Spleen (tissue), 11 donors: ENCODE measurements around the gene RPP25L. TPM values are rescaled to one million over a fixed set of nuclear protein-coding genes. Genes with fewer than 3 reads are reported as not detected.

Experiments used
- DNase-seq: peaks from one replicate; pipeline ENCODE4 v3.0.0-alpha.2; 2020
- H3K27ac ChIP-seq, 8 donors: fragments of 200-600 bp; sonication (generic) in 7 of 8; 1 replicate in 4 of 8; 2 replicates in 4 of 8; pipeline versions ENCODE4 v1.5.0 to v1.8.0; 2016 to 2021; ENCODE audit warnings: inconsistent platforms in 4 of 8, mild to moderate bottlenecking in 4 of 8, moderate library complexity in 1 of 8
- H3K27me3 ChIP-seq, 7 donors: fragments of 200-600 bp; sonication (generic) in 6 of 7; replicated peaks in 1 of 7; 1 replicate in 4 of 7; 2 replicates in 3 of 7; pipeline versions ENCODE4 v1.5.0 to v1.8.0; 2016 to 2021; ENCODE audit warnings: inconsistent platforms in 3 of 7, mild to moderate bottlenecking in 1 of 7
- H3K36me3 ChIP-seq, 6 donors: fragments of 200-600 bp; sonication (generic) in 5 of 6; 1 replicate in 4 of 6; 2 replicates in 2 of 6; pipeline versions ENCODE4 v1.5.0 to v1.8.0; 2016 to 2021; ENCODE audit warnings: inconsistent platforms in 2 of 6
- H3K4me1 ChIP-seq, 6 donors: fragments of 200-600 bp; sonication (generic) in 5 of 6; 1 replicate in 3 of 6; 2 replicates in 3 of 6; pipeline versions ENCODE4 v1.5.0 to v1.8.0; 2016 to 2021; ENCODE audit warnings: inconsistent platforms in 3 of 6
- H3K4me3 ChIP-seq, 8 donors: fragments of 200-600 bp; sonication (generic) in 7 of 8; 1 replicate in 4 of 8; 2 replicates in 4 of 8; pipeline versions ENCODE4 v1.5.0 to v1.8.0; 2016 to 2021; ENCODE audit warnings: inconsistent platforms in 4 of 8, mild to moderate bottlenecking in 4 of 8, moderate library complexity in 2 of 8
- H3K9me3 ChIP-seq, 8 donors: fragments of 200-600 bp; sonication (generic) in 7 of 8; 1 replicate in 4 of 8; 2 replicates in 4 of 8; pipeline versions ENCODE4 v1.5.0 to v1.8.0; 2016 to 2021; ENCODE audit warnings: inconsistent platforms in 4 of 8
- CTCF ChIP-seq, 11 experiments: fragments of 200-600 bp in 7 of 11; fragments of 450-650 bp in 4 of 11; sonication (generic) in 4 of 11; IDR thresholded peaks in 8 of 11; conservative IDR thresholded peaks in 3 of 11; 1 replicate in 7 of 11; 2 replicates in 4 of 11; pipeline versions ENCODE4 v1.4.0 to v1.8.0; 2016 to 2021; ENCODE audit warnings: antibody characterized with exemption in 11 of 11, inconsistent platforms in 4 of 11, mild to moderate bottlenecking in 1 of 11
- POLR2A ChIP-seq, 3 donors: fragments of 450-650 bp; IDR thresholded peaks; one replicate each; pipeline ENCODE4 v1.5.1; 2017; ENCODE audit warnings: antibody characterized with exemption in 3 of 3, mild to moderate bottlenecking in 1 of 3
- POLR2AphosphoS5 ChIP-seq, 3 donors: sonication (generic); formaldehyde crosslinking; IDR thresholded peaks; one replicate each; pipeline ENCODE4 v1.5.1; 2017; ENCODE audit warnings: antibody characterized with exemption in 3 of 3
- WGBS, 5 donors: extraction: QIAGEN DNeasy Blood & Tissue Kit in 3 of 5; methylation state at CpG; one replicate each; pipeline versions ENCODE4 v1.1.5 to v1.1.7; 2013 to 2018; 5-methylcytosine and 5-hydroxymethylcytosine counted together
- intact Hi-C: fragments of 100-400 bp; cut with DNase I; formaldehyde crosslinking; loops from one replicate; pipeline ENCODE4 v1.15.0; 2023; ENCODE audit warnings: low total_unique reads
- polyA plus RNA-seq, 3 donors: library from polyadenylated mRNA; stranded (reverse); fragments of 200-250 nt; gene quantifications; one replicate each; pipeline ENCODE4 v1.2.1, GENCODE V29; 2013
- small RNA-seq, 4 donors: library from RNA; depleted of rRNA; stranded (forward); fragments of <200 nt; gene quantifications; one replicate each; pipeline ENCODE3, GENCODE V24; 2016
- total RNA-seq, 7 donors: library from RNA; depleted of rRNA in 3 of 7; stranded (reverse); fragments of >200 nt in 3 of 7; fragmentation: NEBNext Ultra II Directional in 4 of 7; extraction: Animal tissue kit (Norgen Biotek cat#: 25700) in 4 of 7; gene quantifications; one replicate each; pipeline versions ENCODE4 v1.1.0 to v1.2.1, GENCODE V29; 2016 to 2021
- donor health status: healthy with polysubstance abuse.
- donor health status: DM: no; HTN: no; CAD: no; lungs with moderate emphysema.
- donor health status: DM: no; HTN: no; CAD: no.
- donor health status: Bipolar disorder and iron deficiency.
- donor health status: healthy.
- donor health status: DM: no; HTN: no; CAD: no.
- donor health status: DM: yes; HTN: yes; CAD: no.

Gene RPP25L
- total and polyA plus RNA-seq, 10 donors, result 16.8 to 54.1 (median 26.8) TPM

- Histone ChIP-seq H3K4me1 (peaks cover 15 to 67% (median 37%) of the 10 kb centered on the region in 6 donors), H3K27ac (peak overlapping the region in 1 of 8 donors; percentile 67), H3K9me3 (peaks cover 0 to 8% (median 3%) of the 10 kb centered on the region in 8 donors), H3K36me3 (no peaks in the 10 kb centered on the region), H3K27me3 (peaks cover 0 to 57% (median 0%) of the 10 kb centered on the region in 7 donors), H3K4me3 (no peak overlapping the region)
- DNase-seq, result no peak
- TF ChIP-seq POLR2AphosphoS5 (IDR thresholded peaks at IDR 0.05) (no peak), CTCF (IDR thresholded peaks at IDR 0.05 in 8 of 11, conservative IDR thresholded peaks at IDR 0.05 in 3 of 11) (peak in 10 of 11 experiments; percentile 9 to 58 (median 34)), POLR2A (IDR thresholded peaks at IDR 0.05) (no peak)
- WGBS, 5 donors, result 82 to 88% (median 85%) methylated on average over 7 of the region's 7 CpGs
- intact Hi-C loops, result no loop called here
Observed at GRCh38 chr9:34562135-34562745, 49.7 kb downstream of the RPP25L start.

GRCh38 chr9:34560599-34561214, 51.2 kb downstream of the RPP25L start:
- Histone ChIP-seq H3K9me3 (peaks cover 0 to 8% (median 3%) of the 10 kb centered on the region in 8 donors), H3K27ac (peak overlapping the region in 6 of 8 donors; percentile 47 to 67 (median 58)), H3K4me3 (no peak overlapping the region), H3K36me3 (no peaks in the 10 kb centered on the region), H3K4me1 (peaks cover 12 to 54% (median 31%) of the 10 kb centered on the region in 6 donors), H3K27me3 (peaks cover 0 to 42% (median 0%) of the 10 kb centered on the region in 7 donors)
- intact Hi-C loops, result no loop called here
- 55 to 76% (median 69%) methylated on average over 17 to 21 of the region's 21 CpGs for WGBS, 5 donors
- DNase-seq, result no peak
- peak in 2 of 3 donors; percentile 35 to 70 for TF ChIP-seq POLR2AphosphoS5 (IDR thresholded peaks at IDR 0.05)
- TF ChIP-seq CTCF (IDR thresholded peaks at IDR 0.05 in 8 of 11, conservative IDR thresholded peaks at IDR 0.05 in 3 of 11), result no peak
- TF ChIP-seq POLR2A (IDR thresholded peaks at IDR 0.05), result no peak

Small RNAs within 50 kb of the gene (small RNA-seq; reads per million reads assigned to genes)
- 0 reads per million in 4 donors for gene CCL27

Other genes with a start within 250 kb of the RPP25L start
- 1 to 10 TPM in 6 of 7 donors, under 1 TPM in 1; 0.97 to 2.2 (median 1.5) TPM for gene MYORG, start 235.2 kb downstream of the RPP25L start, total RNA-seq
- under 1 TPM; 0.22 to 0.48 (median 0.47) TPM for gene MYORG, start 235.2 kb downstream of the RPP25L start, polyA plus RNA-seq
- gene FAM219A, start 153.5 kb downstream of the RPP25L start, total RNA-seq, result 10 to 100 TPM; 10.4 to 26.9 (median 16.5) TPM
- gene FAM219A, start 153.5 kb downstream of the RPP25L start, polyA plus RNA-seq, result 1 to 10 TPM; 3.2 to 9.3 (median 3.5) TPM
- not detected for gene DNAI1, start 153.3 kb downstream of the RPP25L start, total RNA-seq
- not detected for gene DNAI1, start 153.3 kb downstream of the RPP25L start, polyA plus RNA-seq
- gene ENHO, start 89.1 kb downstream of the RPP25L start, total RNA-seq, result under 1 TPM in 3 of 7 donors, not detected in 4; 0.35 to 0.91 (median 0.46) TPM
- under 1 TPM; 0.74 to 0.94 (median 0.89) TPM for gene ENHO, start 89.1 kb downstream of the RPP25L start, polyA plus RNA-seq
- gene CNTFR, start 22.4 kb downstream of the RPP25L start, total RNA-seq, result 10 to 100 TPM in 5 of 7 donors, 1 to 10 TPM in 2; 6.6 to 46.8 (median 26.3) TPM
- 1 to 10 TPM; 2.8 to 7.7 (median 3.1) TPM for gene CNTFR, start 22.4 kb downstream of the RPP25L start, polyA plus RNA-seq
- gene DCTN3, start 8.4 kb upstream of the RPP25L start, total RNA-seq, result 10 to 100 TPM; 43.8 to 64.1 (median 52.1) TPM
- gene DCTN3, start 8.4 kb upstream of the RPP25L start, polyA plus RNA-seq, result 10 to 100 TPM; 59.3 to 79.8 (median 75.9) TPM
- gene ARID3C, start 17.0 kb upstream of the RPP25L start, total RNA-seq, result not detected
- not detected for gene ARID3C, start 17.0 kb upstream of the RPP25L start, polyA plus RNA-seq
- 10 to 100 TPM; 24.1 to 39.7 (median 28.4) TPM for gene SIGMAR1, start 25.7 kb upstream of the RPP25L start, total RNA-seq
- 10 to 100 TPM; 19.4 to 31.1 (median 24.4) TPM for gene SIGMAR1, start 25.7 kb upstream of the RPP25L start, polyA plus RNA-seq
- gene GALT, start 34.6 kb upstream of the RPP25L start, total RNA-seq, result 100 to 1,000 TPM in 1 of 7 donors, 10 to 100 TPM in 6; 56.6 to 101 (median 78.9) TPM
- gene GALT, start 34.6 kb upstream of the RPP25L start, polyA plus RNA-seq, result 10 to 100 TPM; 32.1 to 74.4 (median 55.1) TPM
- gene IL11RA, start 40.1 kb upstream of the RPP25L start, total RNA-seq, result 10 to 100 TPM; 23.3 to 43.9 (median 30.7) TPM
- 10 to 100 TPM; 16.3 to 37.7 (median 25.1) TPM for gene IL11RA, start 40.1 kb upstream of the RPP25L start, polyA plus RNA-seq
- gene CCL27, start 50.6 kb upstream of the RPP25L start, total RNA-seq, result under 1 TPM in 1 of 7 donors, not detected in 6; 0.70 TPM
- gene CCL27, start 50.6 kb upstream of the RPP25L start, polyA plus RNA-seq, result under 1 TPM in 2 of 3 donors, not detected in 1; 0.08 to 0.32 TPM
- 10 to 100 TPM in 2 of 7 donors, 1 to 10 TPM in 3, not detected in 2; 4.0 to 57.3 (median 7.4) TPM for gene CCL19, start 79.2 kb upstream of the RPP25L start, total RNA-seq
- 10 to 100 TPM; 22.1 to 73.1 (median 38.1) TPM for gene CCL19, start 79.2 kb upstream of the RPP25L start, polyA plus RNA-seq
- 100 to 1,000 TPM in 3 of 7 donors, 10 to 100 TPM in 4; 45.1 to 279 (median 81.8) TPM for gene CCL21, start 98.0 kb upstream of the RPP25L start, total RNA-seq
- gene CCL21, start 98.0 kb upstream of the RPP25L start, polyA plus RNA-seq, result 100 to 1,000 TPM; 221 to 367 (median 312) TPM